ENCODE measurements around the gene LPCAT1.

Gene LPCAT1

GRCh38 chr5:1412163-1412562, 111.6 kb downstream of the LPCAT1 start:
- no peak for DNase-seq (ENCODE audit: low read depth in 2 of 2)
